Heart right ventricle (tissue), 16 donors: ENCODE measurements around the gene HSPA1L. TPM values are rescaled to one million over a fixed set of nuclear protein-coding genes. Genes with fewer than 3 reads are reported as not detected.

Experiments used
- ATAC-seq, 8 donors: fragments of 200-7000 bp; cut with Tn5 transposase; one replicate each; pipeline ENCODE4 v1.9.1; 2020; ENCODE audit warnings: mild to moderate bottlenecking in 8 of 8, moderate library complexity in 8 of 8, moderate number of reproducible peaks in 1 of 8
- DNase-seq, 2 donors: peaks; one replicate each; pipeline ENCODE4 v3.0.0-alpha.2; 2020
- H3K27ac ChIP-seq, 10 donors: fragments of 200-600 bp; sonication (generic) in 2 of 10; one replicate each; pipeline versions ENCODE4 v1.5.0 to v1.8.0; 2020 to 2022; ENCODE audit warnings: mild to moderate bottlenecking in 3 of 10
- H3K27me3 ChIP-seq, 7 donors: fragments of 200-600 bp; one replicate each; pipeline ENCODE4 v1.8.0; 2021 to 2022; ENCODE audit warnings: mild to moderate bottlenecking in 2 of 7
- H3K36me3 ChIP-seq, 9 donors: fragments of 200-600 bp; sonication (generic) in 1 of 9; one replicate each; pipeline versions ENCODE4 v1.5.0 to v1.8.0; 2020 to 2022; ENCODE audit warnings: mild to moderate bottlenecking in 2 of 9
- H3K4me1 ChIP-seq, 9 donors: fragments of 200-600 bp; sonication (generic) in 1 of 9; one replicate each; pipeline versions ENCODE4 v1.5.0 to v1.8.0; 2020 to 2022; ENCODE audit warnings: mild to moderate bottlenecking in 4 of 9
- H3K4me3 ChIP-seq, 10 donors: fragments of 200-600 bp; sonication (generic) in 2 of 10; one replicate each; pipeline versions ENCODE4 v1.5.0 to v1.8.0; 2020 to 2022; ENCODE audit warnings: mild to moderate bottlenecking in 7 of 10, moderate library complexity in 2 of 10
- H3K9me3 ChIP-seq, 11 donors: fragments of 200-600 bp in 10 of 11; sonication (generic) in 2 of 11; one replicate each; pipeline versions ENCODE4 v1.5.0 to v1.8.0; 2013 to 2022; ENCODE audit warnings: mild to moderate bottlenecking in 2 of 11, control low read depth in 1 of 11, moderate library complexity in 1 of 11
- CTCF ChIP-seq, 9 donors: fragments of 200-600 bp; sonication (generic) in 2 of 9; IDR thresholded peaks; one replicate each; pipeline versions ENCODE4 v1.5.0 to v1.8.0; 2021 to 2022; ENCODE audit warnings: antibody characterized with exemption in 9 of 9, mild to moderate bottlenecking in 5 of 9, moderate library complexity in 1 of 9
- WGBS, 2 donors: extraction: QIAGEN DNeasy Blood & Tissue Kit; methylation state at CpG; one replicate each; pipeline ENCODE4 v1.1.7; 2013; ENCODE audit warnings: inconsistent platforms in 1 of 2; 5-methylcytosine and 5-hydroxymethylcytosine counted together
- intact Hi-C, 10 donors: fragments of 100-400 bp; cut with DNase I; formaldehyde crosslinking; loops; one replicate each; pipeline versions ENCODE4 v1.11.1 to v1.14.2; 2022
- polyA plus RNA-seq, 2 donors: library from polyadenylated mRNA; stranded (reverse); fragments of 200-250 nt; gene quantifications; one replicate each; pipeline ENCODE4 v1.2.3, GENCODE V29; 2013
- total RNA-seq, 10 donors: library from RNA; stranded (reverse); fragmentation: NEBNext Ultra II Directional in 3 of 10; extraction: Animal tissue kit (Norgen Biotek cat#: 25700) in 3 of 10; gene quantifications; one replicate each; pipeline versions ENCODE4 v1.2.1 to v1.2.4, GENCODE V29; 2021 to 2023
- donor health status: Arrhythmogenic right ventricular cardiomyopathy.
- donor health status: ischemic (EF 13 %, LVEDD 7.1; RV severe dilation, severe dysfunction).
- donor health status: healthy with polysubstance abuse.
- donor health status: DM: no; HTN: yes; CAD: no.
- donor health status: DM: no; HTN: no; CAD: no.
- donor health status: ischemic (EF 25% LVEDD 6.9; RV normal size, moderate dysfunction).
- donor health status: ischemic (EF 25% LVEDD 5.7; RV mildly dilated, moderate dysfunction).
- donor health status: healthy.
- donor health status: DM: yes; HTN: yes; CAD: no.
- donor health status: Ischemic cardiomyopathy.
- donor health status: ischemic (EF 35%, LVEDD 5.7; RV mildly dilated, moderate dysfunction).
- donor health status: nonischemic (EF 11% LVEDD 7.7; RV severe dilation, severe dysfunction).
- donor health status: DM: yes; HTN: yes; CAD: no.
- donor health status: PGD.
- donor health status: ischemic (EF 29% LVEDD 5.4; RV normal size, mild dysfunction).
- donor health status: nonischemic (EF 23%, LVEDD 6.1; RV moderate dilation, normal function).

The HSPA1L gene
- total and polyA plus RNA-seq, 12 donors = 0.80 to 2.9 (median 1.8) TPM

DNA sequence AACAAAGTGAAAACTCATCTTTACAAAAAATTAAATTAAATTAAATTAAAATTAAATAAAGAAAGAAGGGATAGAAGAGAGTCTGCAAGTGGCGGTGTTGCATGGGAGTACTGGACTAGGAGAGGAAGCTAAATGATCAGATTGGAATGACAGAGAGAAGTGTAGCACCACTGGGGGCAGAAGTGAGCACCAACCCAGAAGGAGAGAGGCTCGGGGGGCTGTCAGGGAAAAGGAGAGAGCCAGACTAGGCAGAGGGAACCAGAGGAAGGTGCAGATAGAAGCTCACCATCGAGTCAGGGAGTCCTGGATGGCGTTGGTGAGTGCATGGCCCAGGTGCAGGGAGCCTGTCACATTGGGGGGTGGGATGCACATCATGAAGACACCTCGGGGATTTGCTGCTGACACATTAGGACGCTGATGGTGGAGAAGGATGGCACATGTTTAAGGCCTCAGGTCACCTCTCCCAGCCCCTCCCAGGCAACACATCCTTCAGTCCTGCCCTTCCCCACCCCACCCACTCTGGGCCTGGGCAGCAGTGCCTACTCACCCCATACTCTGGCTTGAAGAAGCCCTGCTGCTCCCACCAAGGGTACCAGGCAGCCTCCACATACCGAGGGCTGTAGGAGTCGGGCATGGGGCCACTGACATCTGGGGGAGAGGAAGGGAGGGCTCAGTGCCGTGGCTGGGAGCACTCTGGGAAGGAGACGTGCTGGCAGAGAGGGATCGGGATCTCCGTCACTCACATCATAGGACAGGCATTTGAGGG is 23.6 kb downstream of the HSPA1L start:
- ATAC-seq = no peak
- H3K27me3 ChIP-seq = no peaks in the 10 kb centered on the region
- 66 to 68% methylated on average over 12 of the region's 12 CpGs for WGBS, 2 donors
- peaks cover 0 to 64% (median 11%) of the 10 kb centered on the region in 9 donors for H3K36me3 ChIP-seq
- H3K27ac ChIP-seq = no peak overlapping the region
- TF ChIP-seq CTCF (IDR thresholded peaks at IDR 0.05) = peak in 8 of 9 donors; percentile 24 to 64 (median 54)
- peaks cover 5 to 30% (median 14%) of the 10 kb centered on the region in 9 donors for H3K4me1 ChIP-seq
- H3K4me3 ChIP-seq = no peak overlapping the region
- peak in 1 of 2 donors; percentile 32 for DNase-seq
- intact Hi-C loops = loop anchor here in 2 of 10 donors (5.0 to 10.0 kb wide), 2 partner anchors 41 to 57 kb away; partner anchors contain the start of gene CLIC1 (in 1 of the 2)
- no peaks in the 10 kb centered on the region for H3K9me3 ChIP-seq

- no peak overlapping the region for H3K4me3 ChIP-seq
- no peaks in the 10 kb centered on the region for H3K4me1 ChIP-seq
- ATAC-seq = peak in 1 of 8 donors; percentile 17
- intact Hi-C loops = no loop called here
- 97 to 98% methylated on average over 11 of the region's 11 CpGs for WGBS, 2 donors
- no peak overlapping the region for H3K27ac ChIP-seq
- H3K9me3 ChIP-seq = no peaks in the 10 kb centered on the region
- no peak for DNase-seq
- no peaks in the 10 kb centered on the region for H3K27me3 ChIP-seq
- H3K36me3 ChIP-seq = peaks cover 0 to 99% (median 53%) of the 10 kb centered on the region in 9 donors
- TF ChIP-seq CTCF (IDR thresholded peaks at IDR 0.05) = no peak
These were observed 29.6 kb downstream of the HSPA1L start for GRCh38 chr6:31785475-31785874.

DNA sequence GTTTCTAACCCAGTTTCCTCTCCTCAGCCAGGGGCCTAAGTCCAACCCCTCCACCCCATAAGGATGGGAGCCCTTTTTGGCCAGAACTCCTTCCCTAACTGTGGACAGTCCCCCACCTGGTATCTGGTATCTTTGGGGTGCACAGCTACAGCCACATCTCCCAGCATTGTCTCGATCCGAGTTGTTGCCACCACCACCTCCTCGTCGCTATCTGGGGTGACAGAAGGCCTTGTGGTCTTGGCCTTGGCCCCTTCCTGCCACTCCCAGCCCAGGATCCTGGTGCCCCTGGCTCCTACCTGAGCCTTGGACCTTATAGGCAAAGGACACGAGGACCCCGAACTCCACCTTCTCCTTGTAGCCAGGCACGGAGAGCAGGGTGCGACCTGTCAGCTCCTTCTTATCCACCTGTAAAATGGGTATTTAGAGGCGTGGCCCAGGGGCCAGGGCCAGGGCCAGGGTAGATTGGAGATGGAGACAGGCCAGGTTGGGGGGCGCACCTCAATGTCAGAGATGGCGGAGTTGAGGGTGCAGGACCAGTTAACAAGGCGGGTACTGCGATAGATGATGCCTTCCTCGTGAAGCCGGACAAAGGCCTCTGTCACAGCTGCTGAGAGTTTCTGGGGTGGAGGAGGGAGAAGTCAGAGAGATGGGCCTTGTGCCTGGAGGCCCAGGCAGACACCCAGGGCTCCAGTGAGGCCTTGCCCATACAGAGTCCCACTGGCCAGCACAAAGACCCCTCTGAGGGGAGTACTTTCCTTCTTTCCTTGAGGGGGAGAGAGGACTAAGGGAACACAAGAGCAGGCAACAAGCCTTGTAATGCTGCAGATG is 30.8 kb downstream of the HSPA1L start:
- intact Hi-C loops = loop anchor here in 1 of 10 donors (5.0 kb wide), 1 partner anchor 42 kb away; the partner anchor contains the start of gene MSH5
- Histone ChIP-seq H3K36me3 (peaks cover 0 to 99% (median 53%) of the 10 kb centered on the region in 9 donors), H3K27me3 (no peaks in the 10 kb centered on the region), H3K4me1 (no peaks in the 10 kb centered on the region), H3K4me3 (no peak overlapping the region), H3K27ac (no peak overlapping the region), H3K9me3 (no peaks in the 10 kb centered on the region)
- 91 to 95% methylated on average over 15 of the region's 15 CpGs for WGBS, 2 donors
- TF ChIP-seq CTCF (IDR thresholded peaks at IDR 0.05) = no peak
- ATAC-seq (no peak), DNase-seq (no peak)

- 93 to 94% methylated on average over 32 of the region's 32 CpGs for WGBS, 2 donors
- Histone ChIP-seq H3K4me3 (no peak overlapping the region), H3K27ac (no peak overlapping the region), H3K9me3 (no peaks in the 10 kb centered on the region), H3K27me3 (no peaks in the 10 kb centered on the region), H3K36me3 (peaks cover 0 to 96% (median 56%) of the 10 kb centered on the region in 9 donors), H3K4me1 (peaks cover 0 to 7% (median 4%) of the 10 kb centered on the region in 9 donors)
- DNase-seq (no peak), ATAC-seq (no peak)
- no peak for TF ChIP-seq CTCF (IDR thresholded peaks at IDR 0.05)
- intact Hi-C loops = loop anchor here in 1 of 10 donors (5.0 kb wide), 1 partner anchor 40 kb away; the partner anchor contains the start of gene MSH5
These were observed 32.8 kb downstream of the HSPA1L start for GRCh38 chr6:31782126-31782855.
